ENCODE data around the gene CHRM5. TPM values are rescaled to one million over a fixed set of nuclear protein-coding genes. Genes with fewer than 3 reads are reported as not detected.

The CHRM5 gene
- total RNA-seq, 6 donors from 2014 or later, result 0.11 to 0.15 TPM; not detected in 4

- WGBS, 2 donors, result 82 to 89% methylated on average over 3 of the region's 3 CpGs
- no peak for ATAC-seq (ENCODE audit: low FRiP score in 2 of 2)
- no peaks in the 10 kb centered on the region for H3K36me3 ChIP-seq
- H3K27ac ChIP-seq, result no peak overlapping the region
- no peak overlapping the region for H3K4me3 ChIP-seq
- H3K27me3 ChIP-seq, result no peaks in the 10 kb centered on the region
- no peaks in the 10 kb centered on the region for H3K4me1 ChIP-seq
- H3K9me3 ChIP-seq, result no peaks in the 10 kb centered on the region
- DNase-seq, result no peak
- TF ChIP-seq EP300 (IDR thresholded peaks at IDR 0.05), result no peak
- no peak for TF ChIP-seq POLR2AphosphoS5 (IDR thresholded peaks at IDR 0.05)
- TF ChIP-seq CTCF (IDR thresholded peaks at IDR 0.05), result no peak
- TF ChIP-seq POLR2A (IDR thresholded peaks at IDR 0.05), result no peak
These were observed 51.2 kb downstream of the CHRM5 start for GRCh38 chr15:34019369-34019990.

DNA sequence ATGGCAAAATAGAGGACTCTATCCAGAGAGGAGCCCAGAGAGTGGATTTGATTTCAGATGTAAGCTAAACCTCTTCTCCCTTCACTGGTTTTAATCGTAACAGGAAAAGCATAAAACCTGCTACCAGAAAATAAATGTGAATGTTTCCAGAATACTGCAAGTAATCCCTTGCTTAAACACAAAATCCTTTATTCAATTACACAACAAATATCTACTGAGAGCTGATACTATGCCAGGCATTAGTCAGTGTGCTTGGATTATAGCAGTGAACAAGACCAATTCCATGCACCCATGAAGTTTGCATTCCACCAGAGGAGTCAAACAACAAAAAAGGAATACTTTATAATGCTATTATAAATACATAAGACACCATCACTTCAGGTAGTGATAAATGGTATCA, 55.6 kb downstream of the CHRM5 start:
- DNase-seq (no peak), ATAC-seq (ENCODE audit: low FRiP score in 2 of 2) (no peak)
- Histone ChIP-seq H3K36me3 (no peaks in the 10 kb centered on the region), H3K4me3 (no peak overlapping the region), H3K27ac (no peak overlapping the region), H3K9me3 (no peaks in the 10 kb centered on the region), H3K27me3 (no peaks in the 10 kb centered on the region), H3K4me1 (no peaks in the 10 kb centered on the region)
- 88 to 93% methylated on average over 1 of the region's 1 CpG for WGBS, 2 donors
- TF ChIP-seq POLR2A (IDR thresholded peaks at IDR 0.05) (no peak), POLR2AphosphoS5 (IDR thresholded peaks at IDR 0.05) (no peak), CTCF (IDR thresholded peaks at IDR 0.05) (no peak), EP300 (IDR thresholded peaks at IDR 0.05) (no peak)

DNA sequence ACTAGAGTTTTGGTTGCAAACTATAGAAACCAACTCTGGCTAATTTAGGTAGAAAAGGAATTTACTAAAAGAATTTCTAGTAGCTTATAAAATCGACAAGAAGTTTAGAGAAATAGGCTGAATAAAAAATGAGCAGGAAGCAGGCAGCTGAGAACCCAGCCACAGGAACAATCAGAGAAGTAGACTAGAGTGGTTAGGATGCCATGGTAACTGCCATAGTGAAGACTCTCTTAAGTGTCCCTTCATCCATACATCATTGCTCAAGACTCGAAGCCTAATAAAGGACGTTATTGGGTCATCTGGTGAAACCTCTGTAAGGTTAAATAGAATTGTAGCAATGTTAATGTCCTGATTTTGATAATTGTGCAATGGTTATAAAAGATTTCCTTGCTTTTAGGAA, 57.0 kb downstream of the CHRM5 start:
- TF ChIP-seq POLR2A (IDR thresholded peaks at IDR 0.05) (no peak), CTCF (IDR thresholded peaks at IDR 0.05) (no peak), POLR2AphosphoS5 (IDR thresholded peaks at IDR 0.05) (no peak), EP300 (IDR thresholded peaks at IDR 0.05) (no peak)
- no peak for ATAC-seq (ENCODE audit: low FRiP score in 2 of 2)
- H3K4me3 ChIP-seq, result no peak overlapping the region
- 44 to 62% methylated on average over 3 of the region's 3 CpGs for WGBS, 2 donors
- no peak for DNase-seq
- no peaks in the 10 kb centered on the region for H3K4me1 ChIP-seq
- no peaks in the 10 kb centered on the region for H3K27me3 ChIP-seq
- H3K27ac ChIP-seq, result no peak overlapping the region
- no peaks in the 10 kb centered on the region for H3K9me3 ChIP-seq
- no peaks in the 10 kb centered on the region for H3K36me3 ChIP-seq

GRCh38 chr15:34027606-34028005, 59.3 kb downstream of the CHRM5 start:
- no peak overlapping the region for H3K27ac ChIP-seq
- H3K27me3 ChIP-seq, result no peaks in the 10 kb centered on the region
- H3K4me3 ChIP-seq, result no peak overlapping the region
- TF ChIP-seq EP300 (IDR thresholded peaks at IDR 0.05) (no peak), CTCF (IDR thresholded peaks at IDR 0.05) (no peak), POLR2AphosphoS5 (IDR thresholded peaks at IDR 0.05) (no peak), POLR2A (IDR thresholded peaks at IDR 0.05) (no peak)
- H3K4me1 ChIP-seq, result no peaks in the 10 kb centered on the region
- 69 to 72% methylated on average over 3 of the region's 3 CpGs for WGBS, 2 donors
- no peak for ATAC-seq (ENCODE audit: low FRiP score in 2 of 2)
- no peak for DNase-seq
- no peaks in the 10 kb centered on the region for H3K9me3 ChIP-seq
- H3K36me3 ChIP-seq, result no peaks in the 10 kb centered on the region
